ENCODE data around the gene PDCD4.
A peak's percentile ranks its signal among the peaks of the same experiment; 100 is the strongest.
"Not testable (repeated sequence)": the region's sequence is repeated elsewhere in the genome, so short reads cannot be mapped to it uniquely, and the experiment has no call there.

Gene PDCD4

GRCh38 chr10:110859973-110860376 lies 11.8 kb upstream of the PDCD4 start:
- no peak for DNase-seq (ENCODE audit: insufficient read length, low spot score)
- FAIRE-seq, result no peak

GRCh38 chr10:110860576-110861241 lies 11.0 kb upstream of the PDCD4 start:
- FAIRE-seq (no peak), DNase-seq (ENCODE audit: insufficient read length, low spot score) (no peak)

GRCh38 chr10:110861476-110861875 lies 10.3 kb upstream of the PDCD4 start:
- FAIRE-seq (no peak), DNase-seq (ENCODE audit: insufficient read length, low spot score) (no peak)

- FAIRE-seq (no peak), DNase-seq (ENCODE audit: insufficient read length, low spot score) (no peak)
These were observed 9.6 kb upstream of the PDCD4 start for GRCh38 chr10:110861930-110862649.

- FAIRE-seq (no peak), DNase-seq (ENCODE audit: insufficient read length, low spot score) (no peak)
These were observed 8.8 kb upstream of the PDCD4 start for GRCh38 chr10:110862961-110863360.

- DNase-seq (ENCODE audit: insufficient read length, low spot score), result no peak
- no peak for FAIRE-seq
These were observed 8.4 kb upstream of the PDCD4 start for GRCh38 chr10:110863361-110863760.

- DNase-seq (ENCODE audit: insufficient read length, low spot score) (no peak), FAIRE-seq (no peak)
These were observed 7.8 kb upstream of the PDCD4 start for GRCh38 chr10:110863956-110864355.

GRCh38 chr10:110864662-110865140 lies 7.0 kb upstream of the PDCD4 start:
- FAIRE-seq, result no peak

GRCh38 chr10:110865186-110865808 lies 6.4 kb upstream of the PDCD4 start:
- DNase-seq (ENCODE audit: insufficient read length, low spot score) (peak; percentile 20), FAIRE-seq (no peak)

More at GRCh38 chr10:110864662-110865140, 7.0 kb upstream of the PDCD4 start:
- no peak for DNase-seq (ENCODE audit: insufficient read length, low spot score)

GRCh38 chr10:110865809-110866482 lies 5.8 kb upstream of the PDCD4 start:
- FAIRE-seq (no peak), DNase-seq (ENCODE audit: insufficient read length, low spot score) (no peak)

GRCh38 chr10:110867011-110867806 lies 4.5 kb upstream of the PDCD4 start:
- FAIRE-seq; DNase-seq (ENCODE audit: insufficient read length, low spot score): not testable (repeated sequence)

GRCh38 chr10:110867807-110868465 lies 3.8 kb upstream of the PDCD4 start:
- no peak for DNase-seq (ENCODE audit: insufficient read length, low spot score)
- no peak for FAIRE-seq

- DNase-seq (ENCODE audit: insufficient read length, low spot score), result no peak
- no peak for FAIRE-seq
These were observed 2.7 kb upstream of the PDCD4 start for GRCh38 chr10:110868981-110869380.

GRCh38 chr10:110870823-110871297 lies 868 bp upstream of the PDCD4 start:
- FAIRE-seq, result no peak
- no peak for DNase-seq (ENCODE audit: insufficient read length, low spot score)

GRCh38 chr10:110872145-110872983 lies 636 bp downstream of the PDCD4 start:
- peak; percentile 30 for DNase-seq (ENCODE audit: insufficient read length, low spot score)
- FAIRE-seq, result no peak

- no peak for DNase-seq (ENCODE audit: insufficient read length, low spot score)
- no peak for FAIRE-seq
These were observed 1.5 kb downstream of the PDCD4 start for GRCh38 chr10:110872984-110873923.

- no peak for FAIRE-seq
- DNase-seq (ENCODE audit: insufficient read length, low spot score), result no peak
These were observed 2.2 kb downstream of the PDCD4 start for GRCh38 chr10:110873951-110874350.

GRCh38 chr10:110876000-110876399 lies 4.3 kb downstream of the PDCD4 start:
- FAIRE-seq (no peak), DNase-seq (ENCODE audit: insufficient read length, low spot score) (no peak)
